Measurements from ENCODE around the gene RABL6. TPM values are rescaled to one million over a fixed set of nuclear protein-coding genes. Genes with fewer than 3 reads are reported as not detected.

Gene RABL6
- total RNA-seq: 77.0 and 129 TPM in 2 replicates

GRCh38 chr9:136807281-136808074 is at the start of gene RABL6:
RABL6 (plus strand) TSS chr9:136807948; CDS start chr9:136808197, 249 bp downstream.

GRCh38 chr9:136764301-136764891 is 43.4 kb upstream of the RABL6 start, which contains the start of gene LCN15:
LCN15 (minus strand) TSS chr9:136764518; CDS start chr9:136764488, 30 bp downstream.

DNA sequence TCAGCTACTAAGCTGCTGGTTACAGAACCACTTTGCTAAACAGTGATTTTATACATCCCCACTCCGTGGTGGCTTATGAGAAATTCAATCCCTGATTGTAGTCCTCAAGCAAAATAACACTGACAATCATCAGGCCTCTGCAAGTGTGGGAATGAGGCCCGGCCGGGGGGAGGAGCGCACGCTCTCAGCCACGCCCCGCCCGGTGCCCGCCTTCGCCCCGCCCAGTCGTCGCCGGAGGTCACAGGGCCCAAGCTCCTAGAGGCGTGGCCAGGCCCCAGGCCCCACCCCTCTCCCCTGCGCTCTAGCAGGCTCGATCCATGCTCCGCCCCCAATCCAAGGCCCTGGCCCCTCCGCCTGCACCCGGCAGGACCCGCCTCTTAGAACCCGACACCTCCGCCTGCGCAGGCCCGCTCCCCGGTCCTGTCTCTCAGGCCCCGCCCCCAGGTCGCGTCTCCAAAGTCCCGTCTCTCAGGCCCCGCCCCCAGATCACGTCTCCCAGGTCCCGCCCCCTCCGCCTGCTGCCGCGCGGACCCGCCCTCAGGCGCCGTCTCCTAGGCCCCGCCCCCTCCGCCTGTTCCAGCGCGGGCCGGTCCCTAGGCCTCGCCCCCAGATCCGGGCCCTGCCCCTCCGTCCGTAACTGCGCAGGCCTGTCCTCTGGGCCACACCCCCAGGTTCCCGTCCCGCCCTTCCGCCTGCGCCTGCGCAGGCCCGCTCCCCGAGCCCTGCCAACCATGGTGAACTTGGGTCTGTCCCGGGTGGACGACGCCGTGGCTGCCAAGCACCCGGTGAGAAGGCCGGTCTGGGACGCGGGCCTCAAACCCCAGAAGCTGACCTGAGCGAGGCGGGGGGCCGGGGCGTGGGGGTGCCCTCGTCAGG is 16.9 kb upstream of the RABL6 start, which contains the start of gene TMEM141:
Gene TMEM141 (plus strand): TSS at position 705 of the 876 bp plus-strand sequence. CDS start 27 bp downstream, at position 732.

GRCh38 chr9:136796238-136796774 is 11.4 kb upstream of the RABL6 start, which contains the start of gene CCDC183:
CCDC183 (plus strand) TSS chr9:136796338; CDS start chr9:136796398, 60 bp downstream.

GRCh38 chr9:136842380-136842948 is 34.7 kb downstream of the RABL6 start, which contains the start of gene AJM1:
AJM1 (plus strand) TSS chr9:136842478; CDS start chr9:136844415, 1,937 bp downstream.

GRCh38 chr9:136849038-136849959 is 41.6 kb downstream of the RABL6 start, which contains the start of gene PHPT1:
PHPT1 (plus strand) TSS chr9:136849409; CDS start chr9:136849431, 22 bp downstream.

GRCh38 chr9:136851941-136852663 is 44.4 kb downstream of the RABL6 start, which contains the start of gene MAMDC4:
MAMDC4 (plus strand) TSS chr9:136852346; CDS start chr9:136852417, 71 bp downstream.

DNA sequence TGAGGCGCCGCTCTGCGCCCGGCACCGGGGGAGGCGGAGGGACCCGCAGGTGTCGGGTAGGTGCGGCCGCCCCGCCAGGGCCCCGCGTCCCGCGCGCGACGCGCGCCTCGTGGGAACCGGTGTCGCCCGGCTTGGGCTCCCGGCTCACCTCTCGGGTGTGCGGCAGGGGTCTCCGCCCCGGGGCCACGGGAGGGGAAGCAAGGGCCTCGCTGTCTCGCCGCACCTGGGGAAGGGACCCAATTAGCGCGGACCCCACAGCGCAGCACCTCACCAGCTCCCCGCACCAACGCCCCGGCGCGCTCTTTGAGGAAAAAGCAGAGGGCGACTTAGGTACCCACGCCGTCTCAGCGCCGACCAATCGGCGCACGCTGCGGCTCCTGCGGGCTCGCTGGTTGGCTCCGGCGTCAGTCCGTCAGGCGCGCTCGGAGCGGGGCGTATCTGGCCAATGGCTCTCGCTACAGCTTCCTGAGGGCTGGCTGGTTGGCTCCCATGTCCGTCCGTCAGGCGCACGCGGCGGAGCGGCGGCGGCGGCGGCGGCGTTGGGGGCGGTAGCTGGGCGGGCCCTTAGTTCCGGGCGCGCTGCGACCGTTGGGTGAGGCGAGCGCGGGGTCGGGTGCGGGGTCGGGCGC is 78.3 kb downstream of the RABL6 start, which contains the start of gene TRAF2:
Gene TRAF2 (plus strand): TSS at position 567 of the 629 bp plus-strand sequence. CDS start 12,225 bp downstream, outside the sequence.

Small RNAs within 50 kb of the gene (small RNA-seq; reads per million reads assigned to genes)
- gene AL355987.2 (ENCODE audit: low replicate concordance): not detected
- gene ATP6V1G1P3 (ENCODE audit: low replicate concordance): not detected
- gene MIR4292 (ENCODE audit: low replicate concordance): not detected
- gene MIR4479 (ENCODE audit: low replicate concordance): not detected

Other genes with a start within 250 kb of the RABL6 start
- 5.7 and 17.9 TPM in 2 replicates for gene EGFL7, start 145.0 kb upstream of the RABL6 start, total RNA-seq
- gene AGPAT2, start 120.5 kb upstream of the RABL6 start, total RNA-seq: 41.1 and 53.5 TPM in 2 replicates
- gene DIPK1B, start 95.4 kb upstream of the RABL6 start, total RNA-seq: 0.14 and 0.44 TPM in 2 replicates
- gene LCN10, start 65.0 kb upstream of the RABL6 start, total RNA-seq: not detected in 2 replicates
- gene LCN6, start 59.4 kb upstream of the RABL6 start, total RNA-seq: not detected in 2 replicates
- not detected in 2 replicates for gene LCN8, start 49.7 kb upstream of the RABL6 start, total RNA-seq
- gene LCN15, start 43.4 kb upstream of the RABL6 start, total RNA-seq: not detected in 2 replicates
- gene TMEM141, start 16.6 kb upstream of the RABL6 start, total RNA-seq: 36.9 and 38.7 TPM in 2 replicates
- 0.22 TPM in 1 of 2 replicates, not detected in the other for gene CCDC183, start 11.6 kb upstream of the RABL6 start, total RNA-seq
- gene AJM1, start 34.5 kb downstream of the RABL6 start, total RNA-seq: 1.4 and 2.0 TPM in 2 replicates
- 54.8 and 63.5 TPM in 2 replicates for gene PHPT1, start 41.5 kb downstream of the RABL6 start, total RNA-seq
- 2.0 and 3.5 TPM in 2 replicates for gene MAMDC4, start 44.4 kb downstream of the RABL6 start, total RNA-seq
- 169 and 339 TPM in 2 replicates for gene EDF1, start 58.4 kb downstream of the RABL6 start, total RNA-seq
- 9.6 and 15.2 TPM in 2 replicates for gene TRAF2, start 78.6 kb downstream of the RABL6 start, total RNA-seq
- gene FBXW5, start 136.8 kb downstream of the RABL6 start, total RNA-seq: 198 and 213 TPM in 2 replicates
- 0.66 TPM in 1 of 2 replicates, not detected in the other for gene C8G, start 137.3 kb downstream of the RABL6 start, total RNA-seq
- gene LCN12, start 144.3 kb downstream of the RABL6 start, total RNA-seq: 0.88 TPM in 1 of 2 replicates, not detected in the other
- gene PTGDS, start 169.6 kb downstream of the RABL6 start, total RNA-seq: 4.2 and 78.6 TPM in 2 replicates
- gene LCNL1, start 175.0 kb downstream of the RABL6 start, total RNA-seq: 0.14 and 9.8 TPM in 2 replicates
- 12.0 and 13.9 TPM in 2 replicates for gene PAXX, start 184.5 kb downstream of the RABL6 start, total RNA-seq
- 4.3 and 12.7 TPM in 2 replicates for gene CLIC3, start 188.6 kb downstream of the RABL6 start, total RNA-seq
- gene ABCA2, start 220.3 kb downstream of the RABL6 start, total RNA-seq: 18.8 and 18.9 TPM in 2 replicates
- not detected in 2 replicates for gene FUT7, start 224.1 kb downstream of the RABL6 start, total RNA-seq
- 16.0 and 21.0 TPM in 2 replicates for gene NPDC1, start 238.2 kb downstream of the RABL6 start, total RNA-seq
- not detected in 2 replicates for gene ENTPD2, start 246.1 kb downstream of the RABL6 start, total RNA-seq